MM.1S (cell line): ENCODE measurements around the gene GSG1L2.

Experiments
- CTCF ChIP-seq: fragments of 300-600 bp; sonication (generic); IDR thresholded peaks from 2 replicates; pipeline ENCODE4 v1.5.1; 2016; ENCODE audit warnings: antibody characterized with exemption, low read length, mixed read lengths
- EZH2 ChIP-seq: fragments of 300-600 bp; sonication (generic); optimal IDR thresholded peaks from 2 replicates; pipeline ENCODE3; 2017; ENCODE audit warnings: low read depth, mild to moderate bottlenecking, antibody characterized with exemption, low read length, mixed read lengths

GRCh38 chr17:9813166-9813565 lies 8.7 kb downstream of the GSG1L2 start:
- no peak for TF ChIP-seq CTCF
- TF ChIP-seq EZH2, result no peak
